NCI-H146 (cell line): ENCODE measurements around the gene KRTAP12-3.

Experiments
- DNase-seq: peaks from one replicate; lab custom pipeline; 2025; lab: John Stamatoyannopoulos, UW

The KRTAP12-3 gene

GRCh38 chr21:44702973-44703730 is 45.4 kb downstream of the KRTAP12-3 start:
- DNase-seq, result peak; percentile 82

GRCh38 chr21:44703731-44704635 is 46.3 kb downstream of the KRTAP12-3 start:
- no peak for DNase-seq

DNA sequence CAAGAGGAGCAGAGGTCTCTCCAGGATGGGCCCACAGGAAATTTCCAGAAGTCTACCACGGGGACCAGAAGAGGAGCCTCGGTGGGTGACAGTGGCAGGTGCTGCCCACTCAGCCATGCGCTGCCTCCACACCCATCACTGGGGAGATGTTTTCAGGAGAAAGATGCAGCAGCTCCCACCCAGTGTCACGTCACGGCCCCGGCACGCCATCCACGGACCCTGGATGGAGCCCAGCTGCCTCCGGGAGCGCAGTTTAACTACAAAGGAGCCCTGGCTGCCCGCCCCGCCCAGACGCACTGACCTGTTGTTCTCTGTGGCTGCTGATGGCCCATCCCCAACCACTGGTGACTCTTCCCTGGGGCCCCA is 46.9 kb downstream of the KRTAP12-3 start:
- DNase-seq, result no peak

DNA sequence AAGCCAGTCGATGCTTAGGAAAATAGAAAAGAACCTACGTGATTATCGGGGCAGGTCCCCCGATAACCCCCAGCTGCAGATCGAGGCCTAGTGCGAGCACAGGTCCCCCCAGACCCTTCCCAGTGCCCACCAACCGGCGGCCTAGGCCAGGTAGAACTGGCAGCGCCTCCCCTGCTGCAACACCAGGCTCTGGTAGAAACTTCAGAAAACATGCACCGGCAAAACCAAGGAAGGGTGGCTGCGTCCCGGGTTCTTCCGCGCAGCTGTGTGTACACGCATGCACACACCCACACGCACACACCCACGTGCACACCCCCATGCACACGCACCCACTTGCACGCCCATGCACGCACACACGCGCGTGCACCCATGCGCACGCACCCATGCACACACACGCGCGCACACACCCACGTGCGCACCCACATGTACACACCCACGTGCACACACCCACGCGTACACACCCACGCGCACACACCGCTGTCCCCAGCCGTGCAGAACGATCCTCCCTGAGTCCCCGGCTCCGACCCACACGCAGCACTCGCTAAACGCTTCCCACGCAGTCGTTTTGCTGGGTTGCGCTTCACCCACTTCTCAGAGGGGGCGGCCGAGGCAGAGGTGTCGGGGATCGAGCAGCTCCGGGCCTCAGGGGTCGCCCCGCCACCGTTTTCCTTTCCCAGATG is 48.4 kb downstream of the KRTAP12-3 start:
- DNase-seq, result no peak

GRCh38 chr21:44706706-44707581 is 49.2 kb downstream of the KRTAP12-3 start:
- DNase-seq, result no peak
